GM19328 (cell line): ENCODE measurements around the gene P2RY13.

Experiments
- ATAC-seq: cut with Tn5 transposase; IDR thresholded peaks from one replicate; pipeline ENCODE4 v1.9.1; 2021; ENCODE audit warnings: mild to moderate bottlenecking, moderate library complexity; ENCODE audit not compliant: unreplicated experiment

The P2RY13 gene

GRCh38 chr3:151297429-151297828, 31.9 kb downstream of the P2RY13 start:
- no peak for ATAC-seq

DNA sequence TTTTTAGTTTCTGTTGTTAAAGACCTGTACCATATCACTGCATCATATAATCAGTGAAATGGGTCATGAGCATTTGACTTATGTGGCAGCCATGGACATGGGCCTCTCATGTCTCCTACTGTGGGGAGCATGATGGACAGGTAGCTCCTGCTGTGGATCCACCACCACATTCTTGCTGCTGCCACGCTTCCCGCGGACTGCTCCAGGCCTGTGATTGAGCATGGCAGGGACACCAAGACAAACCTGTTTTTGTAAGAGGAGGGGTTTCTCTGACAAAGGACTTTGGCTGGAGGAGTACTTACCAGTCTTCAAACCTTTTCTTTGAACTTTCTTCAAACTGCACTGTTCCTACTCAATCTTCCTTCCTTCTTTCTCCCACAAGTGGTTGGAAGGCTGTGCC, 33.1 kb downstream of the P2RY13 start:
- ATAC-seq = no peak

DNA sequence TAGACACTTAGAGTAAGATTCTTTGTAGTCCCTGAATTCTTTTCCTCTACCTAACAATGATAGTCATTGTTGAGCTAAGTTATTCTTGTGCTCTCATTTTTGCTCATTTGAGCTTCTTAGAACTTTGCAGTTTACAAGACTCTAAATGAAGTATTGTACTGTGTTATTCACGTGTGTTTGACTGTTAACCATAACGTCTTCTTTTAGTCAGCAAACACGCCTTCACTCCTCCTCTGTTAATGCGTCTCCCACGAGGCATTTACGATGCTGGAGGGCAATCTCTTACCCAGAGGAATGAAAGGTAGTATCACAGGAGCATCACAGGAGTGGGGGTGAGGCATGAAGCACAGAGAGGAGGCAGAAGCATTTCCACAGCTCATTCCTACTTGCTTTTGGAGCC, 36.2 kb downstream of the P2RY13 start:
- ATAC-seq = no peak

- ATAC-seq = no peak
Measured at GRCh38 chr3:151290673-151291072, 38.7 kb downstream of the P2RY13 start.

- ATAC-seq = no peak
Measured at GRCh38 chr3:151289445-151289844, 39.9 kb downstream of the P2RY13 start.

DNA sequence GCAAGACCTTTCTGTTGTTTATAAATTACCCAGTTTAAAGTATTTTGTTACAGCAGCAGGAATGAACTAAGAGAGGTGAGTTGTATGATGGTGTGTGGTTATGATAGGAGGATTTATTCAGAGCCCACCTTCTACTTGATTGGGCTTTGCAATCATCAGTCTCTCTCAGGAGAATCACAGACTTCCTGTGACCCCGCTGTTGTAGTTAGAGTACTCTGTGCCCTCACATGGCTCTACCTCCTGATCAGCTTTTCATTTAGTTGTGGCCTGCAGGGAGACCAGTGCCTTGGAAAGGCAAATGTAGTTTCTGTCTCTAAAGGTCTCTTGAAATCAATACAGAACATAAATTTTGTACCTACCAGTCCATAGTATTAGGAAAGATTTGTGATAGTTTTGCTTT, 43.4 kb downstream of the P2RY13 start:
- ATAC-seq = no peak

DNA sequence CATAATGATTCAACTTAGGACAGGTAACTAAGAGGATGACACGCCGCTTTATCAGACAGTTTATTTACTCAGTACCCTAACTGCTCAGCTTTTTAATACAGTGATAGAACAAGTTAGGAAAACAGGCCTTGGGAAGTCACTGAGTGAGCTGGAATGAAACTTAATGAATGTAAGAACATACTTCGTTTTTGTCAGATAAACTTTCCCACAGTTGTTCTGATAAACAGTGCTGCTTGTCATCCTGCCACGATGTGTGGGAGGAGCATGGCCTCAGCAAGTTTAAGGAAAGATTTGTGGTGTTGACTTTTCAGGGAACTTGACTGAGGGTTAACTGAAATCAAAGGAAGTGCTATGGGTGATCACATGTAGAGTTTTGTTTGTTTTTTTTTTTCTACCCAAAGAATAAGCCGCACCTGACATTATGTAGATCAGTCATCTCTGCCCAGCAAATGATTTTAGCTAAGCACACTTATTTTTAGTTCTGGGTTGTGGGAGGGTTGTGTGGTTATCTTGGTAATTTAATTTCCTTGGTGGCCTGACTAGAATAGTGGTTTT, 45.4 kb downstream of the P2RY13 start:
- ATAC-seq = no peak

DNA sequence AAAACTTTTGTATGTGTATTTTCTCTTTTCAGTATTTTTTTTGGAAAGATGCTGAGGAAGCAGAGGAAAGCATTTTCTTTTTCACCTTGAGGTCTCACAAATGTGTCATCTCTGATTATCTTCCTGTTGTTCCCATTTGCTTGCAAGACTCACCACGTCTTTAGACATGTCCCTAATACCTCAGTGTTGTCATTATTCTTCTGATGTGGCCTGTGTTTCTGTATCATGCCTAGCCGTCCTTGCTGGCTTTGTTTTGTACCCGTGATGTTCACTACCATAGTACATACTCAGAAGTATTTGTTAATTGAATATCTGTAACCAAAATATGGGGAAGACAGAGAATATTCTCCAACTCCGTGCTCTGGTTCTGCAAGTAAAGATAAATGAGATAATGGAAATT, 46.0 kb downstream of the P2RY13 start:
- ATAC-seq = no peak

- ATAC-seq = no peak
Measured at GRCh38 chr3:151282921-151283320, 46.4 kb downstream of the P2RY13 start.

GRCh38 chr3:151281671-151282324, 47.6 kb downstream of the P2RY13 start:
- no peak for ATAC-seq

- no peak for ATAC-seq
Measured at GRCh38 chr3:151278230-151278629, 51.1 kb downstream of the P2RY13 start, which contains the start of gene P2RY14. Gene P2RY14 (minus strand): TSS chr3:151278542. CDS start chr3:151214316, 64,226 bp downstream.

- no peak for ATAC-seq
Measured at GRCh38 chr3:151276687-151277042, 52.7 kb downstream of the P2RY13 start.
